ENCODE data around the gene VAV1.
"Not testable (repeated sequence)": the region's sequence is repeated elsewhere in the genome, so short reads cannot be mapped to it uniquely, and the experiment has no call there.

GRCh38 chr19:6771648-6772027 lies 870 bp upstream of the VAV1 start:
- not testable (repeated sequence) for TF ChIP-seq POLR2A (IDR thresholded peaks at IDR 0.05)
- TF ChIP-seq, protein P1, sequence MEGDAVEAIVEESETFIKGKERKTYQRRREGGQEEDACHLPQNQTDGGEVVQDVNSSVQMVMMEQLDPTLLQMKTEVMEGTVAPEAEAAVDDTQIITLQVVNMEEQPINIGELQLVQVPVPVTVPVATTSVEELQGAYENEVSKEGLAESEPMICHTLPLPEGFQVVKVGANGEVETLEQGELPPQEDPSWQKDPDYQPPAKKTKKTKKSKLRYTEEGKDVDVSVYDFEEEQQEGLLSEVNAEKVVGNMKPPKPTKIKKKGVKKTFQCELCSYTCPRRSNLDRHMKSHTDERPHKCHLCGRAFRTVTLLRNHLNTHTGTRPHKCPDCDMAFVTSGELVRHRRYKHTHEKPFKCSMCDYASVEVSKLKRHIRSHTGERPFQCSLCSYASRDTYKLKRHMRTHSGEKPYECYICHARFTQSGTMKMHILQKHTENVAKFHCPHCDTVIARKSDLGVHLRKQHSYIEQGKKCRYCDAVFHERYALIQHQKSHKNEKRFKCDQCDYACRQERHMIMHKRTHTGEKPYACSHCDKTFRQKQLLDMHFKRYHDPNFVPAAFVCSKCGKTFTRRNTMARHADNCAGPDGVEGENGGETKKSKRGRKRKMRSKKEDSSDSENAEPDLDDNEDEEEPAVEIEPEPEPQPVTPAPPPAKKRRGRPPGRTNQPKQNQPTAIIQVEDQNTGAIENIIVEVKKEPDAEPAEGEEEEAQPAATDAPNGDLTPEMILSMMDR (IDR thresholded peaks at IDR 0.05): not testable (repeated sequence)
